ENCODE measurements around the gene ASB18.
"Not testable (repeated sequence)": the region's sequence is repeated elsewhere in the genome, so short reads cannot be mapped to it uniquely, and the experiment has no call there.

Gene ASB18

DNA sequence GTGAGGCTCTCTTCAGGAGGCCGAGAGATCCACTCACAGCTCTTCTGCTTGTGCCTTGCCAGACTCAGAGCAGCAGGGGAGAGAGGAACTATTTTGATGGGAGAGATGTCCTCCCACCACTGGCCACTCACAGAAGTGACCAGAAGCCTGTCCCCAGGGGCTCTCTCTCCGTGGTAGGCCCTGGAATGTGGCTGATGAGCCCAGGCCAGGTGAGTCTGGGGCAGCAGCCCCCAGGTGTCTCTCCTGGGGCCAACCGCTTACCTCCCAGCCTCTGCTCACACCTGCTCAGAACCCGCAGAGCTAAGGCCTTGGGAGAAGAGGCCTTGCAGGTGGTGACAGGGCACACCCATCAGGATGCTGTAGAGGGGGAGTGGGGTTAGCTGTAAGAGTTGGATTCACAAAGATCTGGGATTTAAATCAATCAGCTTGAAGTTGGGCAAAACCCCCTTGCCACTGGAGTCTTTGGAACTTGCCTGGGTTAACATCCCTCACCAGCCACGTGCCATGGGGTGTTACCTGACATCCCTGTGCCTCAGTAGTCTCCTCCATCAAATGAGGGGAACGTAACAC is 29.1 kb upstream of the ASB18 start:
- H3K27ac ChIP-seq: no peak overlapping the region
- TF ChIP-seq, protein P1, sequence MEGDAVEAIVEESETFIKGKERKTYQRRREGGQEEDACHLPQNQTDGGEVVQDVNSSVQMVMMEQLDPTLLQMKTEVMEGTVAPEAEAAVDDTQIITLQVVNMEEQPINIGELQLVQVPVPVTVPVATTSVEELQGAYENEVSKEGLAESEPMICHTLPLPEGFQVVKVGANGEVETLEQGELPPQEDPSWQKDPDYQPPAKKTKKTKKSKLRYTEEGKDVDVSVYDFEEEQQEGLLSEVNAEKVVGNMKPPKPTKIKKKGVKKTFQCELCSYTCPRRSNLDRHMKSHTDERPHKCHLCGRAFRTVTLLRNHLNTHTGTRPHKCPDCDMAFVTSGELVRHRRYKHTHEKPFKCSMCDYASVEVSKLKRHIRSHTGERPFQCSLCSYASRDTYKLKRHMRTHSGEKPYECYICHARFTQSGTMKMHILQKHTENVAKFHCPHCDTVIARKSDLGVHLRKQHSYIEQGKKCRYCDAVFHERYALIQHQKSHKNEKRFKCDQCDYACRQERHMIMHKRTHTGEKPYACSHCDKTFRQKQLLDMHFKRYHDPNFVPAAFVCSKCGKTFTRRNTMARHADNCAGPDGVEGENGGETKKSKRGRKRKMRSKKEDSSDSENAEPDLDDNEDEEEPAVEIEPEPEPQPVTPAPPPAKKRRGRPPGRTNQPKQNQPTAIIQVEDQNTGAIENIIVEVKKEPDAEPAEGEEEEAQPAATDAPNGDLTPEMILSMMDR (IDR thresholded peaks at IDR 0.05): no peak
- TF ChIP-seq ZFX (IDR thresholded peaks at IDR 0.05; ENCODE audit: borderline replicate concordance): no peak

DNA sequence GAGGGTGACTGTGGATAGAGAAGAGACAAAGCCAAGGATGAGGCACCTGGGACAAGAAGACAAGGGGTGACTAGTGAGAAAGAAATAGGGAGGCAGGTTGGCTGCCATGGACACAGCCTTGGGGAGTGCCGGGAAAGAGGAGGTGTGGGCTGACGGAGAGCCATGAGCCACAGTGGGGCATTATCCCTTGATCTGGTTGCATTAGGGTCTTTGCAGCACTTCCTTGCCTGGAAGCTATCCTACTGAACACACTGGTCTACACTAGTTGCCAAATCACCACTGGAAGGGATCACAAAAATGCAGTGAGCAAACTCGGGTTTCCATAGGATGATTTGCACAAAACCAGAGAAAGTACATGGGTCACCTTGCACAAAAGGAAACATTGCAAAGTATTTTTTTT is 27.7 kb upstream of the ASB18 start:
- no peak for TF ChIP-seq ZFX (IDR thresholded peaks at IDR 0.05; ENCODE audit: borderline replicate concordance)
- TF ChIP-seq, protein P1 (IDR thresholded peaks at IDR 0.05): no peak
- H3K27ac ChIP-seq: no peak overlapping the region

DNA sequence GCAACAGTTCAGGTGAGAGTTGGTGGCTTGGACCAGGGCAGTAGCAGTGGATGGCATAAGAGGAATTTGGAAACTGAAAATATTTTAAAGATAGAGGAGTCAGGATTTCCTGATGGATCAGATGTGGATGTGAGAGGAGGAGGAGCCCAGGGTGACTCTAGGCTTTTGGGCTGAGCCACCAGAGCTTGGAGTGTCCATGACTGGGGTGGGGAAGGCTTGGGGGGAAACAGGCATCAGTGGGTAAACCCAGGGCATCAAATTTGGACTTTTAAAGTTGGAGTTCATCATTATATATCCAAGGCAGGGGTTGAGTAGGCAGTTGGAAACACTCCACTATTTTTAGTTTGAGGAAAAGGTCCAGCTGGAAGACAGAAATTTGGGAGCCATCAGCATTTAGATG is 27.3 kb upstream of the ASB18 start:
- no peak overlapping the region for H3K27ac ChIP-seq

DNA sequence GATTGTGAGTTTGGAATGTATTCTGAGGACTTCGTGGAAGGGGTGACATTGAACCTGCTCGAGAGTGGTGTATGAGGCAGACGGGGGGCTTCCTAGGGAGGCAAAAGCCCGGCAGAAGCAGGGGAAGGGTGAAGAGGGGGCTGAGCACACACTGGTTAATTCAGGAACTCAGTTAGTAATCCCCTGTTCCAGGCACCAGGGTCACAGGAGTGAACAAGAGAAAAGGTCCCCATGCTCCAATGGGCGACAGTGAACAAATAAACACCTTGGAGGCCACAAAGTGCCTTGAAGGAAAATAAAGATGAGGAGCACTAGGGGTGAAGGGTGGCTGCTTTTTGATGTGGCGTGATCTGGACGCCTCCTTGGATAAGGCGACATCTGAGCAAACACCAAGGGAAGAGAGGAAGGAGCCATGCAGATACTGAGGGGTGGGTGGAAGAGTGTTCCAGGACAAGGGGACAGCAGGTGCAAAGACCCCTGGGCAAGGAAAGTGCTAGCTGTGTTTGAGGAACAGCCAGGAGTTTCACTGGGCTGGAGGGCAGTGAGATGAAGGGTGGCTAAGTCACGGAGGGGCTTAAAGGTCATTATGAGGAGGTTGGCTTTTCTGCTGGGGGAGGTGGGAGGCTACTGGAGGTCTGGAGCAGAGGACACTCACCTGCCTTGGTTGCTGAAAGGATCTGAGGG is 26.7 kb upstream of the ASB18 start:
- TF ChIP-seq, protein P1 (IDR thresholded peaks at IDR 0.05): no peak
- TF ChIP-seq ZFX (IDR thresholded peaks at IDR 0.05; ENCODE audit: borderline replicate concordance): no peak
- no peak overlapping the region for H3K27ac ChIP-seq

More for the DNA sequence above, 27.3 kb upstream of the ASB18 start:
- no peak for TF ChIP-seq ZFX (IDR thresholded peaks at IDR 0.05; ENCODE audit: borderline replicate concordance)
- TF ChIP-seq, protein P1 (IDR thresholded peaks at IDR 0.05): no peak

DNA sequence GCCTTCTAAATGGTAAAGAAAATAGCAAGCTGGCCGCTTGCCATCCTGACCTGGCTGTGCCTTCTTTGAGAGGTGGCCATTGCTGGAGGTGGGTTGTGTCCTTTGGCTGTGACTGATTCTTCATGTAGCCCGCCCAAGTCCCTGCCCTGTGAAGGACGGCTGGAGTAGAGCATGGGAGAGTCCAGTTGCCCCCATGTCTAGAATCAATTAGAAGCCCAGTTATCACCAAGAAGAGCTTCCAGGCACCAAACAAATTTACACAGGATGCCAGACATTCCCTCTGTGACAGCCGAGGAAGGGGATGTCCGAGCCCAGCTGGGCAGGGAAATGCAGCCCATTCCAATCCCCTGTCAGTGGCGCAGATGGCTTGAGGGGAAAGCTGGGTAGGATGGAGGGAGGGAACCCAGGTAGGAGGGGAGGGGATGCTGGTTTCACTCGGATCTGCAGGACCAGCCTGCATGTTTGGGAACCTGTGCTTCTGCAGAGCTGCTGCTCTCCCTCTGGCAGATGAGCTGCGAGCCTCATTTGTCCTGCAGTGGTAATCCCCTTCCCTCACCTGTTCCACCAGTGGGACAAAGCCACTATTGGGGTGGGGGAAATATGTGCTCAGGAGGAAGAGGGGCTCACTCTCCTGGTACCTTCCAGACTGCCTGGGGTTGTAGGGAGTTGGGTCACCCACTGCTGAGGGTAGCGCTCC is 25.7 kb upstream of the ASB18 start:
- TF ChIP-seq, protein P1 (IDR thresholded peaks at IDR 0.05): no peak
- TF ChIP-seq ZFX (IDR thresholded peaks at IDR 0.05; ENCODE audit: borderline replicate concordance): no peak
- H3K27ac ChIP-seq: no peak overlapping the region

DNA sequence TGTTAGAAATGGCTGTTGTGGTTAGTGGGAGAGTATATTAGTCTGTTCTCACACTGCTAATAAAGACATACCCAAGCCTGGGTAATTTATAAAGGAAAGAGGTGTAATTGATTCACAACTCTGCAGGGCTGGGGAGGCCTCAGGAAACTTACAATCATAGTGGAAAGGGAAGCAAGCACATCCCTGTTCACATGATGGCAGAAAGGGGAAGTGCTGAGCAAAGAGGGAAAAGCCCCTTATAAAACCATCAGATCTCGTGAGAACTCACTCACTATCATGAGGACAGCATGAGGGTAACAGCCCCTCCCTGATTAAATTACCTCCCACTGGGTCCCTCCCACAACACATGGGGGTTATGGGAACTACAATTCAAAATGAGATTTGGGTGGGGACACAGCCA is 24.2 kb upstream of the ASB18 start:
- H3K27ac ChIP-seq: not testable (repeated sequence)

DNA sequence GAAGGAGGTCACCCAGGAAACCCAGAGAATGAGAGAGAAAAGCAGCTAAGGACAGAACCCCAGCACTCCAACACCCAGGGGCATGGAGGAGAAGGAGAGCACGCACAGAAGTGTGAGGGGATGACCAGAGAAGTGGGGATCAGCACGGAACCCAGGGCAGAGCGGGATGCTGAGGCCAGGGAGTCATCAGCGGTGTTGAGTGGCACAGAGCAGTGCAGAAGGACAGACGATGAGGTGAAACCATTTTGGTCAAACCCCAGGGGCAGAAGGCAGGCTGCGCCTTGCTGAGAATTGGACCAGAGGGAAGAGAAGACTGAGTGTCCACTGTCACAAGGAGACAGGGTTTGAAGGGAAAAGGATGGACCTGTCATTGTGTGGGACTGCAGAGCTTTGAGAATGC is 23.4 kb upstream of the ASB18 start:
- TF ChIP-seq, protein P1 (IDR thresholded peaks at IDR 0.05): no peak
- no peak for TF ChIP-seq ZFX (IDR thresholded peaks at IDR 0.05; ENCODE audit: borderline replicate concordance)
- H3K27ac ChIP-seq: no peak overlapping the region

All from 22Rv1 (cell line).